SK-N-SH treated with all-trans-retinoic acid at 6 μM for 48 hours (cell line): ENCODE measurements around the gene PRR35.
"Not testable (repeated sequence)": the region's sequence is repeated elsewhere in the genome, so short reads cannot be mapped to it uniquely, and the experiment has no call there.

ENCODE experiments used
- ATAC-seq: fragments of 200-7000 bp; cut with Tn5 transposase; 3 replicates; pipeline ENCODE4 v1.9.1; 2020; ENCODE audit warnings: mild to moderate bottlenecking, moderate library complexity
- BACH2 ChIP-seq: fragments of 250-450 bp; sonication (Bioruptor Pico); IDR thresholded peaks from 2 replicates; pipeline ENCODE4 v1.9.0; 2021; ENCODE audit warnings: mild to moderate bottlenecking, borderline replicate concordance
- CSDC2 ChIP-seq: fragments of 250-450 bp; sonication (Bioruptor Pico); IDR thresholded peaks from 2 replicates; pipeline ENCODE4 v1.5.0; 2020; ENCODE audit warnings: mild to moderate bottlenecking, moderate library complexity
- ESRRG ChIP-seq: fragments of 250-450 bp; sonication (Bioruptor Pico); IDR thresholded peaks from 2 replicates; pipeline ENCODE4 v1.6.1; 2021; ENCODE audit warnings: mild to moderate bottlenecking
- GLIS3 ChIP-seq: fragments of 250-450 bp; sonication (Bioruptor Pico); IDR thresholded peaks from 2 replicates; pipeline ENCODE4 v1.5.0; 2020; ENCODE audit warnings: mild to moderate bottlenecking, moderate library complexity
- ISL1 ChIP-seq: fragments of 250-450 bp; sonication (Bioruptor Pico); IDR thresholded peaks from 2 replicates; pipeline ENCODE4 v2.1.2; 2022; ENCODE audit warnings: mild to moderate bottlenecking, moderate library complexity
- OSR1 ChIP-seq: fragments of 250-450 bp; sonication (Bioruptor Pico); IDR thresholded peaks from 2 replicates; pipeline ENCODE4 v1.8.0; 2022; ENCODE audit warnings: moderate library complexity, mild to moderate bottlenecking, inconsistent platforms
- PPARA ChIP-seq: fragments of 250-450 bp; sonication (Bioruptor Pico); IDR thresholded peaks from 2 replicates; pipeline ENCODE4 v1.5.0; 2020; ENCODE audit warnings: mild to moderate bottlenecking, borderline replicate concordance
- RARB ChIP-seq: fragments of 250-450 bp; sonication (Bioruptor Pico); IDR thresholded peaks from 2 replicates; pipeline ENCODE4 v1.8.0; 2021; ENCODE audit warnings: mild to moderate bottlenecking, moderate library complexity
- SNAI2 ChIP-seq: fragments of 250-450 bp; sonication (Bioruptor Pico); IDR thresholded peaks from 2 replicates; pipeline ENCODE4 v1.5.0; 2020; ENCODE audit warnings: mild to moderate bottlenecking, moderate library complexity
- TCF4 ChIP-seq: fragments of 250-450 bp; sonication (Bioruptor Pico); IDR thresholded peaks from 2 replicates; pipeline ENCODE4 v1.8.0; 2021; ENCODE audit warnings: mild to moderate bottlenecking, moderate library complexity, borderline replicate concordance
- TOX ChIP-seq: fragments of 250-450 bp; sonication (Bioruptor Pico); IDR thresholded peaks from 2 replicates; pipeline ENCODE4 v1.8.0; 2021; ENCODE audit warnings: mild to moderate bottlenecking, moderate library complexity, borderline replicate concordance
- ZC3H10 ChIP-seq: fragments of 250-450 bp; sonication (Bioruptor Pico); IDR thresholded peaks from 2 replicates; pipeline ENCODE4 v1.5.1; 2021; ENCODE audit warnings: mild to moderate bottlenecking, moderate library complexity
- ZFP3 ChIP-seq: fragments of 250-450 bp; sonication (Bioruptor Pico); IDR thresholded peaks from 2 replicates; pipeline ENCODE4 v1.5.0; 2020; ENCODE audit warnings: mild to moderate bottlenecking, moderate library complexity
- ZFP30 ChIP-seq: fragments of 450-650 bp; formaldehyde crosslinking; IDR thresholded peaks from 2 replicates; pipeline ENCODE4 v1.5.0; 2022; ENCODE audit warnings: mild to moderate bottlenecking, moderate library complexity
- ZNF565 ChIP-seq: fragments of 450-650 bp; formaldehyde crosslinking; conservative IDR thresholded peaks from 2 replicates; pipeline ENCODE4 v1.5.0; 2020; ENCODE audit warnings: low read depth, mild to moderate bottlenecking, moderate library complexity
- ZNF70 ChIP-seq: fragments of 450-650 bp; formaldehyde crosslinking; IDR thresholded peaks from 2 replicates; pipeline ENCODE4 v1.5.0; 2020; ENCODE audit warnings: mild to moderate bottlenecking, moderate library complexity
- ZNF8 ChIP-seq: fragments of 450-650 bp; formaldehyde crosslinking; IDR thresholded peaks from 2 replicates; pipeline ENCODE4 v1.5.0; 2020; ENCODE audit warnings: mild to moderate bottlenecking, moderate library complexity
- TF ChIP-seq, protein P1 (sequence below): fragments of 250-450 bp; sonication (Bioruptor Pico); IDR thresholded peaks from 2 replicates; pipeline ENCODE4 v1.5.1; 2020; ENCODE audit warnings: low read depth, mild to moderate bottlenecking, moderate library complexity
- TF ChIP-seq, protein P2 (sequence below): fragments of 250-450 bp; sonication (Bioruptor Pico); IDR thresholded peaks from 2 replicates; pipeline ENCODE4 v1.5.0; 2020; ENCODE audit warnings: mild to moderate bottlenecking, moderate library complexity
- TF ChIP-seq, protein P3 (sequence below): fragments of 250-450 bp; sonication (Bioruptor Pico); IDR thresholded peaks from 2 replicates; pipeline ENCODE4 v1.5.1; 2021; ENCODE audit warnings: mild to moderate bottlenecking, moderate library complexity
- TF ChIP-seq, protein P4 (sequence below): fragments of 250-450 bp; sonication (Bioruptor Pico); IDR thresholded peaks from 2 replicates; pipeline ENCODE4 v1.8.0; 2021; ENCODE audit warnings: low read depth, mild to moderate bottlenecking, moderate library complexity, borderline replicate concordance

The PRR35 gene

DNA sequence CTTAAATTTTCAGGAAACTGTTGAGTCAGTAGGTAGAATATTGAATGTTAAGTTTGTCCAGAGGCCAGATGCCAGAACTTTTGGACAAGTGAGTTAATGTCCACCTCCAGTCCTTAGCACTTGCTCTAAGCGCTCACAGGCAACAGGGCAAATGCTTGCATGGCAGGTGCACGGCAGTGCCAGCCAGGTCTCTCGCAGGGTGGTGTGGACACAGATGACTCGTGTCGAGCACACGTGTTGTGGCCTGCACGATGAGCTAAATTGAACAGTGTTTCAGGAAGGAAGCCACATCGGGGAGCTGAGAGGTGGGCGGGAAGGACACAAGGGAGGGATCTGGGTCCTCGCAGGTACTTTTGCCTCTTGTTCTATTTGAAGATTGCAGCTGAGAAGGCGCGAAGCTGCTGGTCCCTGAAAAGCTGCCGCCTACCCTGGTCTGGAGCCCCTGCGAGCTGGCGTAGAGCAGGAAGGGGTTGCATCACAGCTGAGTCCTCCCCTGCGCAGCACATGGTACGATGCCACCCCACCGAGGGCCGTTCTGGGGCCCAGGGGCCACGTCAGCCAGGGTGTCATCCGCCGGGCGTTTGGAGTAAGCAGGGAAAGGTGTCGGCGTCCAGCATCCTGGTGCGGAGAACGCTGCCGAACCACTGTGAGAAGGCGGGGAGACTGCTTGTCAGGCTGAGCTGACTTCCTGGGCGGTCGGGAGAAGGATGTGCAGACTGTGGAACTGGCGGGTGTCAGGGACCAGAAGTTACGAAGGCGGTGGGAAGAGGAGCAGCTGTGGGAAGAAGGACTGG lies 35.9 kb downstream of the PRR35 start:
- TF ChIP-seq, protein P1, sequence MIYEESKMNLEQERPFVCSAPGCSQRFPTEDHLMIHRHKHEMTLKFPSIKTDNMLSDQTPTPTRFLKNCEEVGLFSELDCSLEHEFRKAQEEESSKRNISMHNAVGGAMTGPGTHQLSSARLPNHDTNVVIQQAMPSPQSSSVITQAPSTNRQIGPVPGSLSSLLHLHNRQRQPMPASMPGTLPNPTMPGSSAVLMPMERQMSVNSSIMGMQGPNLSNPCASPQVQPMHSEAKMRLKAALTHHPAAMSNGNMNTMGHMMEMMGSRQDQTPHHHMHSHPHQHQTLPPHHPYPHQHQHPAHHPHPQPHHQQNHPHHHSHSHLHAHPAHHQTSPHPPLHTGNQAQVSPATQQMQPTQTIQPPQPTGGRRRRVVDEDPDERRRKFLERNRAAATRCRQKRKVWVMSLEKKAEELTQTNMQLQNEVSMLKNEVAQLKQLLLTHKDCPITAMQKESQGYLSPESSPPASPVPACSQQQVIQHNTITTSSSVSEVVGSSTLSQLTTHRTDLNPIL (CRISPR knock-in tag): no peak
- TF ChIP-seq TOX (CRISPR knock-in tag) (no peak), ZFP30 (CRISPR knock-in tag) (no peak), GLIS3 (CRISPR knock-in tag) (no peak), ISL1 (CRISPR knock-in tag) (no peak)

DNA sequence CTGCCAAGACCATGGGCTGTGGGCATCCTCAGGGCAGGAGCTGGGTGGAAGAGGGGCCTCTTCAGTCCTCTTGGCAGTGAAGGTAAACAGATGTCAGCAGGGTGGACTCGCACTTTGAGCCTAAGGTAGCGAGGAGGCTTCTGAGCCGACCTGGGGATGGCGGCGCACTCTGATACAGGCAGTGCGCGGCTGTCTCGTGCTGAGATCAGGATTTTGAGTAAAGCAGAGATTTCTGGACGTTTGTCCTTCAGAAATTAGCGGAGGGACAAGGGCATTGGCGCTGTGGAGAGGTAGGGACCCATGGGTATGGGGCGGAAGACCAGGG lies 36.5 kb downstream of the PRR35 start:
- TF ChIP-seq, protein P2, sequence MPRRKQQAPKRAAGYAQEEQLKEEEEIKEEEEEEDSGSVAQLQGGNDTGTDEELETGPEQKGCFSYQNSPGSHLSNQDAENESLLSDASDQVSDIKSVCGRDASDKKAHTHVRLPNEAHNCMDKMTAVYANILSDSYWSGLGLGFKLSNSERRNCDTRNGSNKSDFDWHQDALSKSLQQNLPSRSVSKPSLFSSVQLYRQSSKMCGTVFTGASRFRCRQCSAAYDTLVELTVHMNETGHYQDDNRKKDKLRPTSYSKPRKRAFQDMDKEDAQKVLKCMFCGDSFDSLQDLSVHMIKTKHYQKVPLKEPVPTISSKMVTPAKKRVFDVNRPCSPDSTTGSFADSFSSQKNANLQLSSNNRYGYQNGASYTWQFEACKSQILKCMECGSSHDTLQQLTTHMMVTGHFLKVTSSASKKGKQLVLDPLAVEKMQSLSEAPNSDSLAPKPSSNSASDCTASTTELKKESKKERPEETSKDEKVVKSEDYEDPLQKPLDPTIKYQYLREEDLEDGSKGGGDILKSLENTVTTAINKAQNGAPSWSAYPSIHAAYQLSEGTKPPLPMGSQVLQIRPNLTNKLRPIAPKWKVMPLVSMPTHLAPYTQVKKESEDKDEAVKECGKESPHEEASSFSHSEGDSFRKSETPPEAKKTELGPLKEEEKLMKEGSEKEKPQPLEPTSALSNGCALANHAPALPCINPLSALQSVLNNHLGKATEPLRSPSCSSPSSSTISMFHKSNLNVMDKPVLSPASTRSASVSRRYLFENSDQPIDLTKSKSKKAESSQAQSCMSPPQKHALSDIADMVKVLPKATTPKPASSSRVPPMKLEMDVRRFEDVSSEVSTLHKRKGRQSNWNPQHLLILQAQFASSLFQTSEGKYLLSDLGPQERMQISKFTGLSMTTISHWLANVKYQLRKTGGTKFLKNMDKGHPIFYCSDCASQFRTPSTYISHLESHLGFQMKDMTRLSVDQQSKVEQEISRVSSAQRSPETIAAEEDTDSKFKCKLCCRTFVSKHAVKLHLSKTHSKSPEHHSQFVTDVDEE (CRISPR knock-in tag): no peak
- no peak for TF ChIP-seq ZFP30 (CRISPR knock-in tag)
- no peak for TF ChIP-seq GLIS3 (CRISPR knock-in tag)
- TF ChIP-seq ZNF8 (CRISPR knock-in tag): no peak
- no peak for TF ChIP-seq CSDC2 (CRISPR knock-in tag)
- TF ChIP-seq TOX (CRISPR knock-in tag): no peak
- TF ChIP-seq ZNF565 (CRISPR knock-in tag): no peak
- no peak for TF ChIP-seq ZFP3 (CRISPR knock-in tag)
- TF ChIP-seq BACH2 (CRISPR knock-in tag): no peak
- TF ChIP-seq, protein P3, sequence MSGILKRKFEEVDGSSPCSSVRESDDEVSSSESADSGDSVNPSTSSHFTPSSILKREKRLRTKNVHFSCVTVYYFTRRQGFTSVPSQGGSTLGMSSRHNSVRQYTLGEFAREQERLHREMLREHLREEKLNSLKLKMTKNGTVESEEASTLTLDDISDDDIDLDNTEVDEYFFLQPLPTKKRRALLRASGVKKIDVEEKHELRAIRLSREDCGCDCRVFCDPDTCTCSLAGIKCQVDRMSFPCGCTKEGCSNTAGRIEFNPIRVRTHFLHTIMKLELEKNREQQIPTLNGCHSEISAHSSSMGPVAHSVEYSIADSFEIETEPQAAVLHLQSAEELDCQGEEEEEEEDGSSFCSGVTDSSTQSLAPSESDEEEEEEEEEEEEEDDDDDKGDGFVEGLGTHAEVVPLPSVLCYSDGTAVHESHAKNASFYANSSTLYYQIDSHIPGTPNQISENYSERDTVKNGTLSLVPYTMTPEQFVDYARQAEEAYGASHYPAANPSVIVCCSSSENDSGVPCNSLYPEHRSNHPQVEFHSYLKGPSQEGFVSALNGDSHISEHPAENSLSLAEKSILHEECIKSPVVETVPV (CRISPR knock-in tag): no peak
- TF ChIP-seq SNAI2 (CRISPR knock-in tag): no peak
- TF ChIP-seq, protein P4, sequence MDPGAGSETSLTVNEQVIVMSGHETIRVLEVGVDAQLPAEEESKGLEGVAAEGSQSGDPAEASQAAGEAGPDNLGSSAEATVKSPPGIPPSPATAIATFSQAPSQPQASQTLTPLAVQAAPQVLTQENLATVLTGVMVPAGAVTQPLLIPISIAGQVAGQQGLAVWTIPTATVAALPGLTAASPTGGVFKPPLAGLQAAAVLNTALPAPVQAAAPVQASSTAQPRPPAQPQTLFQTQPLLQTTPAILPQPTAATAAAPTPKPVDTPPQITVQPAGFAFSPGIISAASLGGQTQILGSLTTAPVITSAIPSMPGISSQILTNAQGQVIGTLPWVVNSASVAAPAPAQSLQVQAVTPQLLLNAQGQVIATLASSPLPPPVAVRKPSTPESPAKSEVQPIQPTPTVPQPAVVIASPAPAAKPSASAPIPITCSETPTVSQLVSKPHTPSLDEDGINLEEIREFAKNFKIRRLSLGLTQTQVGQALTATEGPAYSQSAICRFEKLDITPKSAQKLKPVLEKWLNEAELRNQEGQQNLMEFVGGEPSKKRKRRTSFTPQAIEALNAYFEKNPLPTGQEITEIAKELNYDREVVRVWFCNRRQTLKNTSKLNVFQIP (CRISPR knock-in tag): no peak
- TF ChIP-seq ESRRG (CRISPR knock-in tag): no peak
- TF ChIP-seq ZNF70: no peak
- no peak for TF ChIP-seq RARB (CRISPR knock-in tag)
- no peak for TF ChIP-seq ISL1 (CRISPR knock-in tag)
- TF ChIP-seq PPARA: no peak
- TF ChIP-seq, all 23 proteins: peak for 0
- ATAC-seq: no peak

More for the DNA sequence above, 35.9 kb downstream of the PRR35 start:
- no peak for ATAC-seq

DNA sequence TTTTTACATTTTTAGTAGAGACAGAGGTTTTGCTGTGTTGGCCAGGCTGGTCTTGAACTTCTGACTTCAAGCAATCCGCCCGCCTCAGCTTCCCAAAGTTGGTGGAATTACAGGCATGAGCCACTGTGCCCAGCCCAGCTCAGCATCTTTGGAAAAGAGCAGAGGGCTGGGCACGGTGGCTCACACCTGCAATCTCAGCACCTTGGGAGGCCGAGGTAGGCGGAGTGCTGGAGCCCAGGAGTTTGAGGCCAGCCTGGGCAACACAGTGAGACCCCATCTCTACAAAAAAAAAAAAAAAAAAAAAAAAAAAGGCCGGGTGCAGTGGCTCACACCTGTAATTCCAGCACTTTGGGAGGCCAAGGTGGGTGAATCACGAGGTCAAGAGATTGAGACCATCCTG lies 37.5 kb downstream of the PRR35 start:
- ATAC-seq: not testable (repeated sequence)

DNA sequence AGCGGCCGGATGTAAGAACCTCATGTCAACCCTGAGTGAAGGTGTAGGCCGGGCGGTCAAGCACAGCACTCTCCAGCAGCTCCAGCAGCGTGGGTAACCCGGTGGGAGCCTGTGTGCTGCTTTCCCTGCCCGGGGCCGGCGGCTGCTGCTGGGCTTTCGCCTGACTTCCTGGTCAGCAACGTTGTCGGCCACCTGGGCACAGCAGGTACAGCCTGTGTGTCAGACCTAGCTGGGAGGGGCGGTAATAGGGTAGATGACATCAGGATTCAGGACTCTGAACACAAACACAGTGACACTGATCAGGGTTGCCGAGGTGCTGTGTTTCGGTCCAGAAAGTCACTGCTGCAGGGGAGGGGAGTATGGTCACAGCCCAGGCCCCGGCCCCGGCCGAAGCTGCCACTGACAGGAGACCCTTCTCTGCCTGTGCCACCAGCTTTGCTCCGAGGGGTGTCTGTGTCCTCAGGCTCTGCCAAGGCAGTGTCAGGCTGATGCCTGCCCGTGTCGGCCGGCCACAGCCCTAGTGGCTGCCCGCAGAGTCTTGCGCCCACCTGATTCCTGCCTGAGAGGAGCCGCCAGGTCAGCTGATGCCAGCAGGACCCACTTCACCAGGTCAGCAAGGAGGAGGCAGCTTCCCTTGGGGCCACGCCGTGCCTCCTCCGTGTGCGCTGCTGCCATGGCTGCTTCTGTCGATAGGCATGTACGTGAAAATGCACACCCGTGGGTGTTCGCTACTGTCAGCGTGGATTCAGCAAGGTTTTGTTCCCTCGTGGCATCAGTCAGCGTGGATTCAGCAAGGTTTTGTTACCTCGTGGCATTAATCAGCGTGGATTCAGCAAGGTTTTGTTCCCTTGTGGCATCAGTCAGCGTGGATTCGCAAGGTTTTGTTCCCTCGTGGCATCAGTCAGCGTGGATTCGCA lies 38.9 kb downstream of the PRR35 start:
- ATAC-seq: no peak
- TF ChIP-seq GLIS3 (CRISPR knock-in tag): no peak
- TF ChIP-seq TOX (CRISPR knock-in tag): no peak
- no peak for TF ChIP-seq BACH2 (CRISPR knock-in tag)
- no peak for TF ChIP-seq ESRRG (CRISPR knock-in tag)
- no peak for TF ChIP-seq OSR1 (CRISPR knock-in tag)
- TF ChIP-seq ZC3H10 (CRISPR knock-in tag): no peak
- TF ChIP-seq, protein P1 (CRISPR knock-in tag): no peak
- TF ChIP-seq ZFP30 (CRISPR knock-in tag): no peak
- TF ChIP-seq ISL1 (CRISPR knock-in tag): no peak
- TF ChIP-seq, protein P4 (CRISPR knock-in tag): no peak
- TF ChIP-seq ZFP3 (CRISPR knock-in tag): no peak
- TF ChIP-seq ZNF8 (CRISPR knock-in tag): no peak
- TF ChIP-seq TCF4 (CRISPR knock-in tag): no peak
- no peak for TF ChIP-seq CSDC2 (CRISPR knock-in tag)
